ENCODE results near the gene OSBP2. TPM values are rescaled to one million over a fixed set of nuclear protein-coding genes. Genes with fewer than 3 reads are reported as not detected.

OSBP2 gene
- total and polyA plus RNA-seq, 2 experiments from 2014 or later = 2.1 to 2.9 TPM

DNA sequence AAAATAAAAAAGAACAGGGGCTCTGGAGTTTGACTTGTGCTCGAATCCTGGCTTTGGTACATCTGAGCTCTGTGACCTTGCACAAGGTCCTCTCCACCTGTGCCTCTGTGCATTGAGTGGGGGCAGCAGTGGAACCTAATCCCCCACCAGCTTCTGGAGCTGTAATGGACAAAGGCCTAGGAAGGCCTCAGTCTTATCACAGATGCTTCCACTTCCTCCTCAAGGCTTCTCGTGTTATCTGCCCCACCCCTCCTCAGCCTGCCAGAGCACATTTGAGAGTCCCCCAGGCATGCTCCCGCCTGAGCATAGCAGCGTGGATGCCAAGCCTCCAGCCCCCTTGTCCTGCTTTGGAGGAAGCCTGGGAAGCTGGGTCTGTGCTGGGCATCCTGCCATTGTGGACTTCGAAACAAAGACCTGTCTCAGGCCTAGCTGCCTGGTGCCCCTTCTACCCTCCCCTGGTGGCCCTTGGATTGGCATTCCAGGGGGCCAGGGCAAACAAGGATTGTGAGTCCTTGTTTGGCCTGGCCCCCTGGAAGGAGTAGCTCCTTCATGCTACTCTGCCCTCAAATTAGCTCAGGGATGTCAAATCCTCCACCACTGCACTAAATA is 44.1 kb upstream of the OSBP2 start:
- H3K27ac ChIP-seq (ENCODE audit: low read depth) = no peak overlapping the region
- DNase-seq (ENCODE audit: low spot score) (no peak), ATAC-seq (no peak)
- H3K9me3 Mint-ChIP-seq = peaks cover 3% of the 10 kb centered on the region; the same call in 1 of the 3 replicates
- no peaks in the 10 kb centered on the region for H3K9me2 ChIP-seq (ENCODE audit: insufficient read depth)
- peaks cover 6% of the 10 kb centered on the region; the same call in 1 of the 3 replicates for H3K36me3 Mint-ChIP-seq (ENCODE audit: low read depth)
- no peaks in the 10 kb centered on the region for H4K20me1 ChIP-seq (replicated peaks; ENCODE audit: insufficient read depth)
- no peak for TF ChIP-seq REST (IDR thresholded peaks at IDR 0.05; ENCODE audit: unreplicated experiment)
- no peak for TF ChIP-seq CTCF (conservative IDR thresholded peaks at IDR 0.05; ENCODE audit: low read depth in 2 of 2)
- no peak for TF ChIP-seq POLR2AphosphoS5 (IDR thresholded peaks at IDR 0.05; ENCODE audit: low read depth)
- no peak for TF ChIP-seq NANOG (IDR thresholded peaks at IDR 0.05; ENCODE audit: borderline replicate concordance)
- no peak overlapping the region for H3K4me3 Mint-ChIP-seq
- no peak overlapping the region for H3K27ac Mint-ChIP-seq
- H3F3A ChIP-seq (replicated peaks; ENCODE audit: low read depth) = 0 out of 2 replicates have a peak, but pooled peaks cover 2% of the 10 kb centered on the region
- no peaks in the 10 kb centered on the region; the same call in 1 of the 2 replicates for H3K36me3 ChIP-seq (ENCODE audit: insufficient read depth)
- peaks cover 6% of the 10 kb centered on the region for H3K4me1 Mint-ChIP-seq
- H3K27me3 ChIP-seq (ENCODE audit: insufficient read depth) = no peaks in the 10 kb centered on the region
- H3K4me3 ChIP-seq = no peak overlapping the region
- peaks cover 13% of the 10 kb centered on the region for H3K27me3 Mint-ChIP-seq (ENCODE audit: insufficient read depth, low read depth, poor library complexity)
- no peaks in the 10 kb centered on the region for H3K4me1 ChIP-seq (ENCODE audit: insufficient read depth)
- H3K79me2 ChIP-seq (replicated peaks; ENCODE audit: insufficient read depth) = no peaks in the 10 kb centered on the region
- H2AFZ ChIP-seq = no peak overlapping the region
- H3K4me2 ChIP-seq = no peak overlapping the region

DNA sequence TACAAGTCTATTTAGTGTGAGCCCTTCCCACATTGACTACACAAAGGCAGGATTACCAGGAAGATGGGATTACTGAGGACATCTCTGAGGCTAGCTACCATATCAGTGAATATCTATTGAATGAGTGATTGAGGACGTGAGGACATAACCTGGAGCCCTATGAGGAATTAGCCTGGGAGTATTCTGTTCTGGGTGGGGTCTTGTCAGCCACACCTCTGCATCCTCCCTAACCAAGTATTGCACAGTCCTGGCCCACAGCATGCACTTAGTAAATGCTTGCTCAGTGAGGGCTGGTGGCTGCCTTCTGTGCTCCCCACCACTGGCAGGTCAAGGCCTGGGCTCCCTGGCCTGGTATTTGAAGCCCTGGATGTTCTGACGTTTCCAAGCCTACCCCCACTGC is 41.8 kb upstream of the OSBP2 start:
- no peaks in the 10 kb centered on the region for H4K20me1 ChIP-seq (replicated peaks; ENCODE audit: insufficient read depth)
- H3K4me2 ChIP-seq = no peak overlapping the region
- H3K36me3 ChIP-seq (ENCODE audit: insufficient read depth) = no peaks in the 10 kb centered on the region
- peaks cover 3% of the 10 kb centered on the region; the same call in 1 of the 3 replicates for H3K9me3 Mint-ChIP-seq
- H2AFZ ChIP-seq = no peak overlapping the region
- H3K4me3 ChIP-seq = no peak overlapping the region
- H3K27ac Mint-ChIP-seq = no peak overlapping the region
- no peak overlapping the region for H3K4me3 Mint-ChIP-seq
- H3F3A ChIP-seq (replicated peaks; ENCODE audit: low read depth) = peaks cover 2% of the 10 kb centered on the region; the same call in 1 of the 2 replicates
- no peaks in the 10 kb centered on the region for H3K79me2 ChIP-seq (replicated peaks; ENCODE audit: insufficient read depth)
- peaks cover 13% of the 10 kb centered on the region for H3K27me3 Mint-ChIP-seq (ENCODE audit: insufficient read depth, low read depth, poor library complexity)
- H3K27me3 ChIP-seq (ENCODE audit: insufficient read depth) = no peaks in the 10 kb centered on the region
- no peaks in the 10 kb centered on the region for H3K9me2 ChIP-seq (ENCODE audit: insufficient read depth)
- no peak for ATAC-seq
- peaks cover 7% of the 10 kb centered on the region; the same call in 1 of the 3 replicates for H3K36me3 Mint-ChIP-seq (ENCODE audit: low read depth)
- H3K4me1 ChIP-seq (ENCODE audit: insufficient read depth) = peaks cover 4% of the 10 kb centered on the region
- no peak for DNase-seq (ENCODE audit: low spot score)
- H3K27ac ChIP-seq (ENCODE audit: low read depth) = no peak overlapping the region
- H3K4me1 Mint-ChIP-seq = peaks cover 6% of the 10 kb centered on the region
- no peak for TF ChIP-seq REST (IDR thresholded peaks at IDR 0.05; ENCODE audit: unreplicated experiment)
- no peak for TF ChIP-seq NANOG (IDR thresholded peaks at IDR 0.05; ENCODE audit: borderline replicate concordance)
- no peak for TF ChIP-seq ZNF331 (CRISPR knock-in tag; IDR thresholded peaks at IDR 0.05; ENCODE audit: low read depth)
- TF ChIP-seq POLR2AphosphoS5 (IDR thresholded peaks at IDR 0.05; ENCODE audit: low read depth) = no peak
- TF ChIP-seq STAT1 (IDR thresholded peaks at IDR 0.05; ENCODE audit: unreplicated experiment) = no peak
